ENCODE measurements around the gene GM2A.
"Not testable (repeated sequence)": the region's sequence is repeated elsewhere in the genome, so short reads cannot be mapped to it uniquely, and the experiment has no call there.

Gene GM2A

GRCh38 chr5:151249281-151249680 lies 3.7 kb upstream of the GM2A start:
- no peak overlapping the region for H3K4me3 ChIP-seq (ENCODE audit: low read depth, low read length)
- no peak for TF ChIP-seq CTCF (IDR thresholded peaks at IDR 0.05; ENCODE audit: low read depth, low read length, missing control alignments)
- in situ Hi-C loops (cut with HindIII; ENCODE audit: low sequenced_read_pairs) = no loop called here
- DNase-seq (ENCODE audit: low read depth) = no peak

GRCh38 chr5:151250346-151251000 lies 2.5 kb upstream of the GM2A start:
- TF ChIP-seq CTCF (IDR thresholded peaks at IDR 0.05; ENCODE audit: low read depth, low read length, missing control alignments) = no peak
- H3K4me3 ChIP-seq (ENCODE audit: low read depth, low read length) = no peak overlapping the region
- no peak for DNase-seq (ENCODE audit: low read depth)
- in situ Hi-C loops (cut with HindIII; ENCODE audit: low sequenced_read_pairs) = no loop called here

GRCh38 chr5:151251001-151251551 lies 1.9 kb upstream of the GM2A start:
- H3K4me3 ChIP-seq (ENCODE audit: low read depth, low read length) = no peak overlapping the region
- TF ChIP-seq CTCF (IDR thresholded peaks at IDR 0.05; ENCODE audit: low read depth, low read length, missing control alignments) = no peak
- in situ Hi-C loops (cut with HindIII; ENCODE audit: low sequenced_read_pairs) = no loop called here
- DNase-seq (ENCODE audit: low read depth) = no peak

GRCh38 chr5:151251621-151252020 lies 1.4 kb upstream of the GM2A start:
- no peak for DNase-seq (ENCODE audit: low read depth)
- H3K4me3 ChIP-seq (ENCODE audit: low read depth, low read length) = no peak overlapping the region
- in situ Hi-C loops (cut with HindIII; ENCODE audit: low sequenced_read_pairs) = no loop called here
- TF ChIP-seq CTCF (IDR thresholded peaks at IDR 0.05; ENCODE audit: low read depth, low read length, missing control alignments) = no peak

GRCh38 chr5:151253605-151253950 lies 593 bp downstream of the GM2A start:
- no peak for TF ChIP-seq CTCF (IDR thresholded peaks at IDR 0.05; ENCODE audit: low read depth, low read length, missing control alignments)
- DNase-seq (ENCODE audit: low read depth) = no peak
- H3K4me3 ChIP-seq (ENCODE audit: low read depth, low read length) = peak overlapping the region; percentile 65
- in situ Hi-C loops (cut with HindIII; ENCODE audit: low sequenced_read_pairs) = no loop called here

- H3K4me3 ChIP-seq (ENCODE audit: low read depth, low read length) = no peak overlapping the region
- in situ Hi-C loops (cut with HindIII; ENCODE audit: low sequenced_read_pairs) = no loop called here
- no peak for TF ChIP-seq CTCF (IDR thresholded peaks at IDR 0.05; ENCODE audit: low read depth, low read length, missing control alignments)
- DNase-seq (ENCODE audit: low read depth) = no peak
These were observed 1.6 kb downstream of the GM2A start for GRCh38 chr5:151254556-151254955.

- H3K4me3 ChIP-seq (ENCODE audit: low read depth, low read length); DNase-seq (ENCODE audit: low read depth); in situ Hi-C loops (cut with HindIII; ENCODE audit: low sequenced_read_pairs): not testable (repeated sequence)
These were observed 2.0 kb downstream of the GM2A start for GRCh38 chr5:151254990-151255389.
